Activated CD4-positive, alpha-beta T cell treated with anti-CD3 and anti-CD28 coated beads for 36 hours (primary cell): ENCODE results near the gene ZNF280B. TPM values are rescaled to one million over a fixed set of nuclear protein-coding genes. Genes with fewer than 3 reads are reported as not detected.

ENCODE experiments used
- ATAC-seq: fragments of 200-7000 bp; cut with Tn5 transposase; one replicate; pipeline ENCODE4 v1.10.0; 2021; ENCODE audit warnings: mild to moderate bottlenecking, moderate library complexity
- CTCF ChIA-PET: fragments of 350-600 bp; sonication (Branson Sonifier 250); formaldehyde crosslinking; loops from one replicate; lab custom pipeline; 2021; ENCODE audit warnings: antibody characterized with exemption; lab: Charles Lee
- POLR2A ChIA-PET: fragments of 350-600 bp; sonication (Branson Sonifier 250); formaldehyde crosslinking; loops from one replicate; lab custom pipeline; 2021; ENCODE audit warnings: antibody characterized with exemption, inconsistent platforms; lab: Charles Lee
- DNase-seq: peaks from one replicate; pipeline ENCODE4 v3.0.0-alpha.2; 2020
- H3K27ac Mint-ChIP-seq: one replicate; pipeline ENCODE4 v1.8.0; 2021; ENCODE audit warnings: mixed read lengths
- H3K27me3 Mint-ChIP-seq: one replicate; pipeline ENCODE4 v1.8.0; 2021; ENCODE audit warnings: mixed read lengths
- H3K36me3 Mint-ChIP-seq: one replicate; pipeline ENCODE4 v1.8.0; 2021; ENCODE audit warnings: low read depth, mixed read lengths
- H3K4me1 Mint-ChIP-seq: one replicate; pipeline ENCODE4 v1.8.0; 2021; ENCODE audit warnings: mixed read lengths
- H3K4me3 Mint-ChIP-seq: one replicate; pipeline ENCODE4 v1.8.0; 2021; ENCODE audit warnings: mild to moderate bottlenecking, moderate library complexity, mixed read lengths
- H3K9me3 Mint-ChIP-seq: one replicate; pipeline ENCODE4 v1.8.0; 2021; ENCODE audit warnings: low read depth, mixed read lengths
- intact Hi-C, 2 experiments: fragments of 100-400 bp; cut with DNase I in 1 of 2; cut with micrococcal nuclease in 1 of 2; formaldehyde crosslinking; loops; one replicate each; pipeline versions ENCODE4 v1.14.2 to v1.15.1; 2022 to 2024; cut with DNase I, micrococcal nuclease
- total RNA-seq, 2 experiments: library from RNA; stranded (reverse); gene quantifications; one replicate each; pipeline ENCODE4 v1.2.3, GENCODE V29; 2021

Gene ZNF280B
- total RNA-seq, 2 experiments from 2014 or later = 2.5 to 3.7 TPM

GRCh38 chr22:22548910-22549309, 40.4 kb upstream of the ZNF280B start:
- no peaks in the 10 kb centered on the region for H3K4me1 Mint-ChIP-seq
- ATAC-seq = no peak
- H3K4me3 Mint-ChIP-seq = no peak overlapping the region
- H3K36me3 Mint-ChIP-seq = no peaks in the 10 kb centered on the region
- CTCF ChIA-PET = interaction anchor here (1.0 to 1.1 kb wide), 2 partner anchors 37 to 43 kb away, joined by 3 to 4 read pairs; no protein-coding TSS in a partner anchor
- no peak for DNase-seq
- intact Hi-C loops = no loop called here
- POLR2A ChIA-PET = no interaction called here
- H3K9me3 Mint-ChIP-seq = no peaks in the 10 kb centered on the region
- no peaks in the 10 kb centered on the region for H3K27me3 Mint-ChIP-seq
- H3K27ac Mint-ChIP-seq = no peak overlapping the region

GRCh38 chr22:22548317-22548716, 39.8 kb upstream of the ZNF280B start:
- CTCF ChIA-PET = interaction anchor here (1.1 kb wide), 1 partner anchor 38 kb away, joined by 3 read pairs; no protein-coding TSS in a partner anchor
- Mint-ChIP-seq H3K4me3 (no peak overlapping the region), H3K36me3 (no peaks in the 10 kb centered on the region)

GRCh38 chr22:22547692-22548300, 39.3 kb upstream of the ZNF280B start:
- ChIA-PET POLR2A (no interaction called here), CTCF (interaction anchor here (1.1 kb wide), 1 partner anchor 38 kb away, joined by 3 read pairs; no protein-coding TSS in a partner anchor)
- no peak overlapping the region for H3K27ac Mint-ChIP-seq
- H3K27me3 Mint-ChIP-seq = no peaks in the 10 kb centered on the region
- DNase-seq (no peak), ATAC-seq (no peak)
- H3K4me3 Mint-ChIP-seq = no peak overlapping the region
- H3K9me3 Mint-ChIP-seq = no peaks in the 10 kb centered on the region
- H3K36me3 Mint-ChIP-seq = no peaks in the 10 kb centered on the region
- H3K4me1 Mint-ChIP-seq = no peaks in the 10 kb centered on the region
- intact Hi-C loops = no loop called here

More at GRCh38 chr22:22548317-22548716, 39.8 kb upstream of the ZNF280B start:
- ATAC-seq = no peak
- no peaks in the 10 kb centered on the region for H3K9me3 Mint-ChIP-seq
- H3K4me1 Mint-ChIP-seq = no peaks in the 10 kb centered on the region
- intact Hi-C loops = no loop called here
- POLR2A ChIA-PET = no interaction called here
- H3K27me3 Mint-ChIP-seq = no peaks in the 10 kb centered on the region
- DNase-seq = no peak
- no peak overlapping the region for H3K27ac Mint-ChIP-seq

GRCh38 chr22:22547226-22547625, 38.7 kb upstream of the ZNF280B start:
- Mint-ChIP-seq H3K27ac (no peak overlapping the region), H3K36me3 (no peaks in the 10 kb centered on the region), H3K27me3 (no peaks in the 10 kb centered on the region), H3K4me3 (no peak overlapping the region), H3K9me3 (no peaks in the 10 kb centered on the region), H3K4me1 (no peaks in the 10 kb centered on the region)
- ATAC-seq (no peak), DNase-seq (no peak)
- intact Hi-C loops = no loop called here
- CTCF ChIA-PET = no interaction called here
- POLR2A ChIA-PET = no interaction called here

- H3K36me3 Mint-ChIP-seq = no peaks in the 10 kb centered on the region
These were observed 37.9 kb upstream of the ZNF280B start for GRCh38 chr22:22546490-22546889.

GRCh38 chr22:22545084-22545483, 36.5 kb upstream of the ZNF280B start:
- ATAC-seq (no peak), DNase-seq (no peak)
- Mint-ChIP-seq H3K27ac (no peak overlapping the region), H3K4me3 (no peak overlapping the region), H3K27me3 (peaks cover 2% of the 10 kb centered on the region), H3K4me1 (no peaks in the 10 kb centered on the region), H3K9me3 (no peaks in the 10 kb centered on the region), H3K36me3 (no peaks in the 10 kb centered on the region)
- ChIA-PET CTCF (interaction anchor here (0.7 to 1.1 kb wide), 3 partner anchors 36 to 81 kb away, joined by 3 to 4 read pairs (median 3); no protein-coding TSS in a partner anchor), POLR2A (no interaction called here)
- intact Hi-C loops = no loop called here

More at GRCh38 chr22:22546490-22546889, 37.9 kb upstream of the ZNF280B start:
- no peaks in the 10 kb centered on the region for H3K9me3 Mint-ChIP-seq
- ATAC-seq (no peak), DNase-seq (no peak)
- H3K4me1 Mint-ChIP-seq = no peaks in the 10 kb centered on the region
- H3K4me3 Mint-ChIP-seq = no peak overlapping the region
- no peaks in the 10 kb centered on the region for H3K27me3 Mint-ChIP-seq
- intact Hi-C loops = no loop called here
- no peak overlapping the region for H3K27ac Mint-ChIP-seq
- ChIA-PET POLR2A (no interaction called here), CTCF (no interaction called here)

GRCh38 chr22:22538226-22538989, 29.9 kb upstream of the ZNF280B start:
- H3K36me3 Mint-ChIP-seq = no peaks in the 10 kb centered on the region
- no peak for DNase-seq
- no peaks in the 10 kb centered on the region for H3K9me3 Mint-ChIP-seq
- ChIA-PET CTCF (no interaction called here), POLR2A (no interaction called here)
- no peak for ATAC-seq
- intact Hi-C loops = no loop called here
- no peak overlapping the region for H3K4me3 Mint-ChIP-seq
- peaks cover 8% of the 10 kb centered on the region for H3K27me3 Mint-ChIP-seq
- H3K4me1 Mint-ChIP-seq = no peaks in the 10 kb centered on the region
- no peak overlapping the region for H3K27ac Mint-ChIP-seq

GRCh38 chr22:22536916-22537315, 28.4 kb upstream of the ZNF280B start:
- ChIA-PET POLR2A (no interaction called here), CTCF (no interaction called here)

GRCh38 chr22:22536515-22536914, 28.0 kb upstream of the ZNF280B start:
- CTCF ChIA-PET = no interaction called here
- no peak overlapping the region for H3K27ac Mint-ChIP-seq

More at GRCh38 chr22:22536916-22537315, 28.4 kb upstream of the ZNF280B start:
- H3K9me3 Mint-ChIP-seq = no peaks in the 10 kb centered on the region
- ATAC-seq = no peak
- peaks cover 8% of the 10 kb centered on the region for H3K27me3 Mint-ChIP-seq
- intact Hi-C loops = no loop called here
- H3K27ac Mint-ChIP-seq = no peak overlapping the region
- no peaks in the 10 kb centered on the region for H3K36me3 Mint-ChIP-seq
- DNase-seq = no peak
- H3K4me1 Mint-ChIP-seq = no peaks in the 10 kb centered on the region
- H3K4me3 Mint-ChIP-seq = no peak overlapping the region

GRCh38 chr22:22535662-22536061, 27.1 kb upstream of the ZNF280B start:
- CTCF ChIA-PET = no interaction called here
- intact Hi-C loops = no loop called here

More at GRCh38 chr22:22536515-22536914, 28.0 kb upstream of the ZNF280B start:
- Mint-ChIP-seq H3K9me3 (no peaks in the 10 kb centered on the region), H3K27me3 (peaks cover 8% of the 10 kb centered on the region), H3K4me1 (no peaks in the 10 kb centered on the region), H3K4me3 (no peak overlapping the region), H3K36me3 (no peaks in the 10 kb centered on the region)
- POLR2A ChIA-PET = no interaction called here
- intact Hi-C loops = no loop called here
- no peak for ATAC-seq
- no peak for DNase-seq

GRCh38 chr22:22534604-22535415, 26.3 kb upstream of the ZNF280B start:
- Mint-ChIP-seq H3K36me3 (no peaks in the 10 kb centered on the region), H3K9me3 (no peaks in the 10 kb centered on the region), H3K4me3 (no peak overlapping the region), H3K4me1 (no peaks in the 10 kb centered on the region), H3K27me3 (peaks cover 6% of the 10 kb centered on the region), H3K27ac (no peak overlapping the region)
- ATAC-seq = no peak
- CTCF ChIA-PET = no interaction called here
- DNase-seq = no peak
- intact Hi-C loops = no loop called here
- POLR2A ChIA-PET = no interaction called here

More at GRCh38 chr22:22535662-22536061, 27.1 kb upstream of the ZNF280B start:
- no peak for ATAC-seq
- DNase-seq = no peak
- H3K4me1 Mint-ChIP-seq = no peaks in the 10 kb centered on the region
- no peaks in the 10 kb centered on the region for H3K9me3 Mint-ChIP-seq
- peaks cover 8% of the 10 kb centered on the region for H3K27me3 Mint-ChIP-seq
- H3K36me3 Mint-ChIP-seq = no peaks in the 10 kb centered on the region
- H3K4me3 Mint-ChIP-seq = no peak overlapping the region
- no peak overlapping the region for H3K27ac Mint-ChIP-seq
- POLR2A ChIA-PET = interaction anchor here (0.6 kb wide), 1 partner anchor 531 kb away, joined by 3 read pairs; no protein-coding TSS in a partner anchor
